Measurements from ENCODE around the gene LCE1D. TPM values are rescaled to one million over a fixed set of nuclear protein-coding genes. Genes with fewer than 3 reads are reported as not detected.

LCE1D gene
- total and polyA plus RNA-seq, 2 experiments from 2014 or later: not detected

- Histone ChIP-seq H3K27me3 (replicated peaks; ENCODE audit: insufficient read depth) (peaks cover 11% of the 10 kb centered on the region), H3K4me3 (no peak within 1 kb of the TSS), H3K4me2 (ENCODE audit: unreplicated experiment) (no peak within 1 kb of the TSS), H3K9me2 (ENCODE audit: insufficient read depth) (no peaks in the 10 kb centered on the region), H3K36me3 (ENCODE audit: low read depth) (no peaks in the 10 kb centered on the region), H3K4me1 (ENCODE audit: insufficient read depth) (no peaks in the 10 kb centered on the region), H4K20me1 (ENCODE audit: insufficient read depth) (no peaks in the 10 kb centered on the region), H3K79me2 (ENCODE audit: insufficient read depth) (no peaks in the 10 kb centered on the region), H2AFZ (no peak within 1 kb of the TSS), H3K27ac (no peak within 1 kb of the TSS), H3K9ac (no peak within 1 kb of the TSS), H3K9me3 (ENCODE audit: low read depth) (no peaks in the 10 kb centered on the region), H3F3A (ENCODE audit: insufficient read depth) (no peaks in the 10 kb centered on the region)
- DNase-seq: no peak
- TF ChIP-seq EZH2phosphoT487 (IDR thresholded peaks at IDR 0.05; ENCODE audit: insufficient read depth, low read depth) (no peak), EZH2 (IDR thresholded peaks at IDR 0.05; ENCODE audit: insufficient read depth, poor library complexity, severe bottlenecking) (no peak)
- in situ Hi-C loops (cut with MboI): no loop called here
- WGBS, 2 experiments (ENCODE audit: low coverage in 1 of 2, low lambda C conversion rate in 2 of 2, missing lambda C conversion rate in 2 of 2): 28 to 63% methylated on average over 2 of the region's 2 CpGs
Observed at GRCh38 chr1:152827173-152827572, 30.7 kb downstream of the LCE1D start, which contains the start of gene LCE1A. Gene LCE1A, plus strand, starts transcription at chr1:152827473. Its CDS starts 0 bp downstream, at chr1:152827473.

GRCh38 chr1:152836870-152837269 is 40.3 kb downstream of the LCE1D start:
- Histone ChIP-seq H3K27me3 (replicated peaks; ENCODE audit: insufficient read depth) (0 out of 2 replicates have a peak, but pooled peaks cover 13% of the 10 kb centered on the region), H3K4me3 (no peak overlapping the region), H3K27ac (no peak overlapping the region), H3K4me2 (ENCODE audit: unreplicated experiment) (no peak overlapping the region), H3K36me3 (ENCODE audit: low read depth) (no peaks in the 10 kb centered on the region), H3K79me2 (ENCODE audit: insufficient read depth) (no peaks in the 10 kb centered on the region), H3K4me1 (ENCODE audit: insufficient read depth) (no peaks in the 10 kb centered on the region), H4K20me1 (ENCODE audit: insufficient read depth) (no peaks in the 10 kb centered on the region), H3K9me3 (ENCODE audit: low read depth) (no peaks in the 10 kb centered on the region), H3K9me2 (ENCODE audit: insufficient read depth) (no peaks in the 10 kb centered on the region), H2AFZ (no peak overlapping the region), H3K9ac (no peak overlapping the region), H3F3A (ENCODE audit: insufficient read depth) (no peaks in the 10 kb centered on the region)
- DNase-seq: peak; percentile 56
- WGBS, 2 experiments (ENCODE audit: low coverage in 1 of 2, low lambda C conversion rate in 2 of 2, missing lambda C conversion rate in 2 of 2): 8 to 9% methylated on average over 2 of the region's 2 CpGs
- TF ChIP-seq EZH2 (IDR thresholded peaks at IDR 0.05; ENCODE audit: insufficient read depth, poor library complexity, severe bottlenecking): no peak
- no peak for TF ChIP-seq EZH2phosphoT487 (IDR thresholded peaks at IDR 0.05; ENCODE audit: insufficient read depth, low read depth)
- in situ Hi-C loops (cut with MboI): no loop called here

GRCh38 chr1:152842556-152842955 is 46.0 kb downstream of the LCE1D start, which contains the start of gene LCE6A:
Gene LCE6A, plus strand, starts transcription at chr1:152842856. Its CDS starts 665 bp downstream, at chr1:152843521.
- WGBS, 2 experiments (ENCODE audit: low coverage in 1 of 2, low lambda C conversion rate in 2 of 2, missing lambda C conversion rate in 2 of 2): 39 to 64% methylated on average over 3 of the region's 3 CpGs
- H3K4me3 ChIP-seq: no peak within 1 kb of the TSS
- no peak within 1 kb of the TSS for H3K9ac ChIP-seq
- H3K4me1 ChIP-seq (ENCODE audit: insufficient read depth): no peaks in the 10 kb centered on the region
- no peaks in the 10 kb centered on the region for H4K20me1 ChIP-seq (ENCODE audit: insufficient read depth)
- DNase-seq: no peak
- no peaks in the 10 kb centered on the region for H3K9me3 ChIP-seq (ENCODE audit: low read depth)
- H3K27ac ChIP-seq: no peak within 1 kb of the TSS
- H3K36me3 ChIP-seq (ENCODE audit: low read depth): no peaks in the 10 kb centered on the region
- no peak within 1 kb of the TSS for H2AFZ ChIP-seq
- in situ Hi-C loops (cut with MboI): no loop called here
- H3K4me2 ChIP-seq (ENCODE audit: unreplicated experiment): no peak within 1 kb of the TSS
- no peaks in the 10 kb centered on the region for H3K9me2 ChIP-seq (ENCODE audit: insufficient read depth)
- H3K79me2 ChIP-seq (ENCODE audit: insufficient read depth): no peaks in the 10 kb centered on the region
- no peaks in the 10 kb centered on the region for H3F3A ChIP-seq (ENCODE audit: insufficient read depth)
- TF ChIP-seq EZH2phosphoT487 (IDR thresholded peaks at IDR 0.05; ENCODE audit: insufficient read depth, low read depth) (no peak), EZH2 (IDR thresholded peaks at IDR 0.05; ENCODE audit: insufficient read depth, poor library complexity, severe bottlenecking) (no peak)
- H3K27me3 ChIP-seq (replicated peaks; ENCODE audit: insufficient read depth): 0 out of 2 replicates have a peak, but pooled peaks cover 13% of the 10 kb centered on the region

Other genes with a start within 250 kb of the LCE1D start
- gene LCE3E, start 229.9 kb upstream of the LCE1D start, total RNA-seq (2014; rRNA removed; shearing (Covaris generic)): not detected in 2 replicates
- gene LCE3E, start 229.9 kb upstream of the LCE1D start, polyA plus RNA-seq (2016; fragmentation: Nextera tagmentation; extraction: Ambion mirVana): not detected in 2 replicates
- 0.51 TPM in 1 of 2 replicates, not detected in the other for gene LCE3D, start 216.2 kb upstream of the LCE1D start, total RNA-seq (2014; rRNA removed; shearing (Covaris generic))
- gene LCE3D, start 216.2 kb upstream of the LCE1D start, polyA plus RNA-seq (2016; fragmentation: Nextera tagmentation; extraction: Ambion mirVana): 0.33 and 1.0 TPM in 2 replicates
- not detected in 2 replicates for gene LCE3C, start 196.5 kb upstream of the LCE1D start, total RNA-seq (2014; rRNA removed; shearing (Covaris generic))
- not detected in 2 replicates for gene LCE3C, start 196.5 kb upstream of the LCE1D start, polyA plus RNA-seq (2016; fragmentation: Nextera tagmentation; extraction: Ambion mirVana)
- not detected in 2 replicates for gene LCE3B, start 182.9 kb upstream of the LCE1D start, total RNA-seq (2014; rRNA removed; shearing (Covaris generic))
- not detected in 2 replicates for gene LCE3B, start 182.9 kb upstream of the LCE1D start, polyA plus RNA-seq (2016; fragmentation: Nextera tagmentation; extraction: Ambion mirVana)
- gene LCE3A, start 173.6 kb upstream of the LCE1D start, total RNA-seq (2014; rRNA removed; shearing (Covaris generic)): not detected in 2 replicates
- gene LCE3A, start 173.6 kb upstream of the LCE1D start, polyA plus RNA-seq (2016; fragmentation: Nextera tagmentation; extraction: Ambion mirVana): 1.4 TPM in 1 of 2 replicates, not detected in the other
- not detected in 2 replicates for gene LCE2D, start 133.3 kb upstream of the LCE1D start, total RNA-seq (2014; rRNA removed; shearing (Covaris generic))
- gene LCE2D, start 133.3 kb upstream of the LCE1D start, polyA plus RNA-seq (2016; fragmentation: Nextera tagmentation; extraction: Ambion mirVana): not detected in 2 replicates
- gene LCE2C, start 121.4 kb upstream of the LCE1D start, total RNA-seq (2014; rRNA removed; shearing (Covaris generic)): 3.2 TPM in 1 of 2 replicates, not detected in the other
- gene LCE2C, start 121.4 kb upstream of the LCE1D start, polyA plus RNA-seq (2016; fragmentation: Nextera tagmentation; extraction: Ambion mirVana): 1.8 and 2.0 TPM in 2 replicates
- gene LCE2B, start 110.6 kb upstream of the LCE1D start, total RNA-seq (2014; rRNA removed; shearing (Covaris generic)): not detected in 2 replicates
- not detected in 2 replicates for gene LCE2B, start 110.6 kb upstream of the LCE1D start, polyA plus RNA-seq (2016; fragmentation: Nextera tagmentation; extraction: Ambion mirVana)
- gene LCE2A, start 98.4 kb upstream of the LCE1D start, total RNA-seq (2014; rRNA removed; shearing (Covaris generic)): 9.9 and 12.1 TPM in 2 replicates
- gene LCE2A, start 98.4 kb upstream of the LCE1D start, polyA plus RNA-seq (2016; fragmentation: Nextera tagmentation; extraction: Ambion mirVana): 11.1 and 12.4 TPM in 2 replicates
- not detected in 2 replicates for gene LCE4A, start 88.6 kb upstream of the LCE1D start, total RNA-seq (2014; rRNA removed; shearing (Covaris generic))
- 0.39 and 0.51 TPM in 2 replicates for gene LCE4A, start 88.6 kb upstream of the LCE1D start, polyA plus RNA-seq (2016; fragmentation: Nextera tagmentation; extraction: Ambion mirVana)
- under 0.01 and 0.22 TPM in 2 replicates for gene KPRP, start 38.7 kb upstream of the LCE1D start, total RNA-seq (2014; rRNA removed; shearing (Covaris generic))
- gene KPRP, start 38.7 kb upstream of the LCE1D start, polyA plus RNA-seq (2016; fragmentation: Nextera tagmentation; extraction: Ambion mirVana): 9.9 and 10.4 TPM in 2 replicates
- not detected in 2 replicates for gene LCE1F, start 21.6 kb upstream of the LCE1D start, total RNA-seq (2014; rRNA removed; shearing (Covaris generic))
- gene LCE1F, start 21.6 kb upstream of the LCE1D start, polyA plus RNA-seq (2016; fragmentation: Nextera tagmentation; extraction: Ambion mirVana): 1.1 and 1.8 TPM in 2 replicates
- gene LCE1E, start 10.5 kb upstream of the LCE1D start, total RNA-seq (2014; rRNA removed; shearing (Covaris generic)): not detected in 2 replicates
- not detected in 2 replicates for gene LCE1E, start 10.5 kb upstream of the LCE1D start, polyA plus RNA-seq (2016; fragmentation: Nextera tagmentation; extraction: Ambion mirVana)
- not detected in 2 replicates for gene LCE1C, start 9.9 kb downstream of the LCE1D start, total RNA-seq (2014; rRNA removed; shearing (Covaris generic))
- gene LCE1C, start 9.9 kb downstream of the LCE1D start, polyA plus RNA-seq (2016; fragmentation: Nextera tagmentation; extraction: Ambion mirVana): not detected in 2 replicates
- gene LCE1B, start 15.2 kb downstream of the LCE1D start, total RNA-seq (2014; rRNA removed; shearing (Covaris generic)): not detected in 2 replicates
- not detected in 2 replicates for gene LCE1B, start 15.2 kb downstream of the LCE1D start, polyA plus RNA-seq (2016; fragmentation: Nextera tagmentation; extraction: Ambion mirVana)
- gene LCE1A, start 30.8 kb downstream of the LCE1D start, total RNA-seq (2014; rRNA removed; shearing (Covaris generic)): not detected in 2 replicates
- not detected in 2 replicates for gene LCE1A, start 30.8 kb downstream of the LCE1D start, polyA plus RNA-seq (2016; fragmentation: Nextera tagmentation; extraction: Ambion mirVana)
- gene LCE6A, start 46.1 kb downstream of the LCE1D start, total RNA-seq (2014; rRNA removed; shearing (Covaris generic)): not detected in 2 replicates
- gene LCE6A, start 46.1 kb downstream of the LCE1D start, polyA plus RNA-seq (2016; fragmentation: Nextera tagmentation; extraction: Ambion mirVana): not detected in 2 replicates
- gene LCE7A, start 63.3 kb downstream of the LCE1D start, total RNA-seq (2014; rRNA removed; shearing (Covaris generic)): not detected in 2 replicates
- not detected in 2 replicates for gene LCE7A, start 63.3 kb downstream of the LCE1D start, polyA plus RNA-seq (2016; fragmentation: Nextera tagmentation; extraction: Ambion mirVana)
- gene SMCP, start 81.6 kb downstream of the LCE1D start, total RNA-seq (2014; rRNA removed; shearing (Covaris generic)): not detected in 2 replicates
- gene SMCP, start 81.6 kb downstream of the LCE1D start, polyA plus RNA-seq (2016; fragmentation: Nextera tagmentation; extraction: Ambion mirVana): not detected in 2 replicates
- gene IVL, start 111.8 kb downstream of the LCE1D start, total RNA-seq (2014; rRNA removed; shearing (Covaris generic)): 0.76 and 1.1 TPM in 2 replicates
- 0.68 and 1.2 TPM in 2 replicates for gene IVL, start 111.8 kb downstream of the LCE1D start, polyA plus RNA-seq (2016; fragmentation: Nextera tagmentation; extraction: Ambion mirVana)
- not detected in 2 replicates for gene SPRR5, start 150.5 kb downstream of the LCE1D start, total RNA-seq (2014; rRNA removed; shearing (Covaris generic))
- gene SPRR5, start 150.5 kb downstream of the LCE1D start, polyA plus RNA-seq (2016; fragmentation: Nextera tagmentation; extraction: Ambion mirVana): not detected in 2 replicates
- not detected in 2 replicates for gene SPRR4, start 173.9 kb downstream of the LCE1D start, total RNA-seq (2014; rRNA removed; shearing (Covaris generic))
- gene SPRR4, start 173.9 kb downstream of the LCE1D start, polyA plus RNA-seq (2016; fragmentation: Nextera tagmentation; extraction: Ambion mirVana): not detected in 2 replicates
- gene SPRR1A, start 187.4 kb downstream of the LCE1D start, total RNA-seq (2014; rRNA removed; shearing (Covaris generic)): not detected in 2 replicates
- gene SPRR1A, start 187.4 kb downstream of the LCE1D start, polyA plus RNA-seq (2016; fragmentation: Nextera tagmentation; extraction: Ambion mirVana): not detected in 2 replicates
- gene SPRR3, start 205.0 kb downstream of the LCE1D start, total RNA-seq (2014; rRNA removed; shearing (Covaris generic)): not detected in 2 replicates
- not detected in 2 replicates for gene SPRR3, start 205.0 kb downstream of the LCE1D start, polyA plus RNA-seq (2016; fragmentation: Nextera tagmentation; extraction: Ambion mirVana)
- gene SPRR1B, start 234.5 kb downstream of the LCE1D start, total RNA-seq (2014; rRNA removed; shearing (Covaris generic)): not detected in 2 replicates
- not detected in 2 replicates for gene SPRR1B, start 234.5 kb downstream of the LCE1D start, polyA plus RNA-seq (2016; fragmentation: Nextera tagmentation; extraction: Ambion mirVana)
- not detected in 2 replicates for gene SPRR2D, start 244.4 kb downstream of the LCE1D start, total RNA-seq (2014; rRNA removed; shearing (Covaris generic))
- not detected in 2 replicates for gene SPRR2D, start 244.4 kb downstream of the LCE1D start, polyA plus RNA-seq (2016; fragmentation: Nextera tagmentation; extraction: Ambion mirVana)

All from GM23248 (cell line).